GM18519 (cell line): Measurements from ENCODE around the gene SLC6A6.
"Not testable (repeated sequence)": the region's sequence is repeated elsewhere in the genome, so short reads cannot be mapped to it uniquely, and the experiment has no call there.

Experiments
- ATAC-seq: cut with Tn5 transposase; IDR thresholded peaks from one replicate; pipeline ENCODE4 v1.9.1; 2021; ENCODE audit warnings: mild to moderate bottlenecking, moderate library complexity; ENCODE audit not compliant: unreplicated experiment, low FRiP score

SLC6A6 gene

GRCh38 chr3:14512942-14513327 lies 110.5 kb downstream of the SLC6A6 start:
- ATAC-seq = no peak

DNA sequence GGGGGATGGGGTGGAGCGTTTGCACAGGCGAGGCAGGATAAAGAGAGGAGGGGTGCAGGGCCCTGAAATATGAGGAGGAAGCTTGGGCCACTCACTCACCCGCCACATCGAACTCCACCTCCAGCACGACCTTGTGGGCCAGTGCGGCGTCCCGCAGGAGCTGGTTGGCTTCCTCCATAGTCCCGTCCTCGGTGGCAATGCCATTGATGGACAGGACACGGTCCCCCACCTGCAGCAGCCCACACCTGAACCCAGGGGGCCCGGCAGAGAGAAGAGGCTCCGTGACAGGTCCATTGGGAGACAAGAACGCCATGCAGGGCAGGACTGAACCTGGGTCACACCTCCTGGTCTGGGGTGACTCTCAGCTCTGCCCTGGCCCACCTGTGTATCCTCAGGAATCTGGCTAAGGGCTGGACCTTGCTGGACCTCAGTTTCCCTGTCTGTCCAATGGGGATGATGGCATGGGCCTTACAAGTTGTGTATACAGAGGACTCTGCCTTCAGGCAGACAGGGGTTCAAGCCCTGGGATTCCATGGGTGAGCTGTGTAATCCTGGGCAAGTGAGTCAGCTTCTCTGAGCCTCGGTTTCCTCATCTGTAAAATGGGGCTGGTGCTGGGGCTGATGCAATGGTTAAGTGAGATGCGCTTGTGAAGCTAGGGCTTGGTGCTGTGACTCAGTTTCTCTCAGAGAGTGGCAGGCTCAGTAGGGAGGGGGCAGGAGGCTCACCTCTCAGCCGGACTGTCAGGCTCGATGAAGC lies 111.3 kb downstream of the SLC6A6 start:
- ATAC-seq = no peak

GRCh38 chr3:14514323-14514720 lies 111.9 kb downstream of the SLC6A6 start:
- no peak for ATAC-seq

DNA sequence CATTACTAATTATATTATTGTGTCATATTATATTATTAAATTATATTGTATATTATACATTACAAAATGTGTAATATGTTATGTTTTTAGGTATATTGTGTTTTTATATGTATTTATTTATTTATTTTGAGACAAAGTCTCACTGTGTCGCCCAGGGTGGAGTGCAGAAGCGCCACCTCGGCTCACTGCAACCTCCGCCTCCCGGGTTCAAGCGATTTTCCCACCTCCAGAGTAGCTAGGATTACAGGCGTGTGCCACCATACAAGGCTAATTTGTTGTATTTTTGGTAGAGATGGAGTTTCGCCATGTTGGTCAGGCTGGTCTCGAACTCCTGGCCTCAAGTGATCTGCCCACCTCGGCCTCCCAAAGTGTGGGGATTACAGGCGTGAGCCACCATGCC lies 113.1 kb downstream of the SLC6A6 start:
- not testable (repeated sequence) for ATAC-seq

- ATAC-seq = no peak
Measured at GRCh38 chr3:14516738-14517345, 114.4 kb downstream of the SLC6A6 start.

DNA sequence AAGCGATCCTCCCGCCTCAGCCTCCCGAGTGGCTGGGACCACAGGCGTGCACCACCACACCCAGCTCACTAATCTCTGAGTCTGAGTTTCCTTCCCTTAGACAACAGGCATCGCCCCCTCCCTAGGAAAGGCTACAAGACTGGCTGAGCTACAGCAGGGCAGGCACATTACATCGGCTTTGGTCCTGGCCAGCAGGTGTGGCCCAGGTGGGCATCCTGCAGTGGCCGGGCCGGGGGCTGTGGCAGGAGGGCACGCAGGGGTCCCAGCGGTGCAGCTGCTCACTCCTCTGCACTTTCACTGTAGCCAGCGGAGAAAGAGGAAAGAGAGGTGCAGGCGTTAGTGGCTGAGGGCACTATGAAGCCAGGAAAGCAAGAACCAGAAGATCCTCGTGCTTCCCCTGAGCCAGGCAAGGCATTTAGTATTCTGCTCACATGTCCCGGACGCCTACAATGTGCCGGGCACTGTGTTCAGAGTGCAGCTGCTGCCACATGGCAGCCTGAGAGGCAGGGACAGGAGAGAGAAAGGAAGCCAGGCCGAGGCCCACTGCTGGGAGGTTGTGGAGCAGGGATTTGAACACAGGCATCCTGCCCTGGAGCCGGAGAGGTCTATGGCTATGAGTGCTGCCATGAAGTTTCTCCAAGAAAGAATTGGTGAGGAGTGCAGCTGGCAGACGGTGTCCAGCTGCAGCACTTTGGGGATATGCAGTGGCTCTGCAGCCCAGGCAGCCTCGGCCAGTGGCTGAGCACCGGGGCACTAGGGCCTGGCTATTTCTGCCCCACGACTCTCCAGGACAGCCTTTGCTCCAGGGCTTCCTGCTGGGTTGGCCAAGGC lies 115.4 kb downstream of the SLC6A6 start:
- no peak for ATAC-seq

- no peak for ATAC-seq
Measured at GRCh38 chr3:14518432-14518802, 116.0 kb downstream of the SLC6A6 start.

GRCh38 chr3:14518893-14519292 lies 116.5 kb downstream of the SLC6A6 start:
- no peak for ATAC-seq

DNA sequence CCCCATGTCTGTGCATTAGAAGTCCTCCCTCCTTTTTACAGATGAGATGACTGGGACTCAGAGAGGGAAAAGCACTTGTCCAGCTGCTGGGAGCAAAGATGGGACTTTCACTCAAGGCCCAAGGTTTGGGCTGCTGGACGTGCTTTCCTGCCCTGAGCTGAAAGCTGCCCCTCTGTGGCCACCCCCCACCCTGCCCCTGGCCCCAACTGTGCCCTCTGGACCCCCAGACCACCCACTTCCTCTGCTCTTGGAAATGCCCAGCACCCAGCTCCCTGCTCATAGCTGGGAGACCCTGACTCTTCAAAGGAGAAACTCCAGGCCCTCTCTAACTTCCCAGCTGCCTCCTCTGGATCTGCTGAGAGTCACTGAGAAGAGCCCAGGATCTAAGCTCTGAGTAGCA lies 117.0 kb downstream of the SLC6A6 start:
- ATAC-seq = no peak

DNA sequence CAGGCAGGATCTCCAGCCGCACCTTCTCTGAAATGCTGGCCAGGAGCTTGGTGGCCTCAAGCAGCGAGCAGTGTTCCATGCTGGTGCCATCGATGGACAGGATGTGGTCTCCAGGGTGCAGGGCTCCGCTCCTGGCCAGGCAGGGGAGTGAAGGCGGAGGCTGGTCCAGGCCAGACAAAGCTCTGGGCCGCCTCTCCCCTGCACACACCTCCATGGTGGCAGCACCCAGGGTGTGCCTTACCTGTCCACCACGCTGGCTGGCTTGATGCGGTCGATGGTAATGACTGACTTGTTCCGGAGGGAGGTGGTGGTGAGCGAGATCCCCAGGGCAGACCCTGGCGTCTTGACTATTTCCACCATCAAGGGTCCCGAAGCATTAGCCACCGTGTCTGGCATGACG lies 117.7 kb downstream of the SLC6A6 start:
- no peak for ATAC-seq

- ATAC-seq = no peak
Measured at GRCh38 chr3:14520967-14521366, 118.6 kb downstream of the SLC6A6 start.

- ATAC-seq = no peak
Measured at GRCh38 chr3:14521611-14522010, 119.2 kb downstream of the SLC6A6 start.

- no peak for ATAC-seq
Measured at GRCh38 chr3:14522129-14522691, 119.8 kb downstream of the SLC6A6 start.

DNA sequence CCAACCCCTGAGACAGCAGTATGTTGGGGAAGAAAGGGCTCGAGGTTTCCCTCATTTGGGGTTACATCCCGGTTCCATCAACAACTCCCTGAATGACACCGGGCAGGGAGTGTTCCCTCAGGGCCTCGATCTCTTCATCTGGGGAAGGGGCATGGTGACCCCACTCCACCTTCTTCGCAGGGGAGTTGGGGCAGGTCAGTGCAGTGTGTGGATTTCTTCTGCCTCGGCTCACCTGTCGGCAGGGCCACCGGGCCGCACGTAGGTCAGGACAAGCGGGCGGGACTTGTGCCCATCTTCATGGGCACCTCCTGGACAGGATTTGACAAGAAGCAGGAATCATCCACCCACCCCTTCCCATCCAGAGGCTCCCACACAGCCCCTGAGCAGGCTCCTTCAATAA lies 120.4 kb downstream of the SLC6A6 start:
- ATAC-seq = no peak

- no peak for ATAC-seq
Measured at GRCh38 chr3:14523792-14524191, 121.4 kb downstream of the SLC6A6 start.

DNA sequence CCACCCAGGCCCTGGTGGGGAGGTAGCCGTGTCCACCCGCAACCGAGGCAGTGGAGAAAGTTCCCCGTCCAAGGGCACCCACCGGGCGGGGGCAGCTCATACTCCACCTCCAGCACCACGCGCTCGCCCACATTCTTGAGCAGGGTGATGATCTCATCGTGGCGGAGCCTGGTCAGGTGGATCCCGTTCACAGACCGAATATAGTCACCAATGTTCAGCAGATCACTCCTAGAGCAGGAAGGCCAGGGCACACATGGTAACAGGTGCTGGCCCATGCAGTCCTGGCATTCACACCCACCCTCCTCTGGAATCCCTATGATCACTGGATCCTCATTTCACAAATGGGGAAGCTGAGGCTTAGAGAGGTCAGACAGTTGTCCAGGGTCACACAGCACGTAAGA lies 121.9 kb downstream of the SLC6A6 start:
- ATAC-seq = no peak

GRCh38 chr3:14524920-14525660 lies 122.7 kb downstream of the SLC6A6 start:
- ATAC-seq = no peak

GRCh38 chr3:14525685-14526631 lies 123.6 kb downstream of the SLC6A6 start:
- no peak for ATAC-seq

- no peak for ATAC-seq
Measured at GRCh38 chr3:14528081-14528480, 125.7 kb downstream of the SLC6A6 start.
